ENCODE data around the gene APOBEC3H.

Gene APOBEC3H

DNA sequence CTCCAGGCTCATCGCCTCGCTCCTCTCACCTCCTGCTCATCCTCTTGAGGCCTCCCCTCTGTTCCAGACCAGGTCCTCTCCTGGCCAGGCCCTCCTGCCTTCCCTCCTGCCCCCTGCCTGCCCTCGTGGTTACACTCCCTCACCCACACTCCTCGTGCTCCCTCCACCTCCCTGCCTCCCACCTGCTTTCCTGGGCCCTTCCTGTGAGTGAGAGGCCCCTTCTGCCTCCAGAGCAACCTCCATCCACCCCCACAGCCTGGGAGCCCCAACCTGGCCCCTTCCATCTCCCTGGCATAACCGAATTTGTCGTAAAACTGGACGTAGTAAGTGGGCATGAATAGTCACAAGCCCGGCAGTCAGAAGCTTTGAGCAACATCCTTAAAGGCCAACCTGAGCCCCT is 15.4 kb upstream of the APOBEC3H start:
- DNase-seq: no peak

DNA sequence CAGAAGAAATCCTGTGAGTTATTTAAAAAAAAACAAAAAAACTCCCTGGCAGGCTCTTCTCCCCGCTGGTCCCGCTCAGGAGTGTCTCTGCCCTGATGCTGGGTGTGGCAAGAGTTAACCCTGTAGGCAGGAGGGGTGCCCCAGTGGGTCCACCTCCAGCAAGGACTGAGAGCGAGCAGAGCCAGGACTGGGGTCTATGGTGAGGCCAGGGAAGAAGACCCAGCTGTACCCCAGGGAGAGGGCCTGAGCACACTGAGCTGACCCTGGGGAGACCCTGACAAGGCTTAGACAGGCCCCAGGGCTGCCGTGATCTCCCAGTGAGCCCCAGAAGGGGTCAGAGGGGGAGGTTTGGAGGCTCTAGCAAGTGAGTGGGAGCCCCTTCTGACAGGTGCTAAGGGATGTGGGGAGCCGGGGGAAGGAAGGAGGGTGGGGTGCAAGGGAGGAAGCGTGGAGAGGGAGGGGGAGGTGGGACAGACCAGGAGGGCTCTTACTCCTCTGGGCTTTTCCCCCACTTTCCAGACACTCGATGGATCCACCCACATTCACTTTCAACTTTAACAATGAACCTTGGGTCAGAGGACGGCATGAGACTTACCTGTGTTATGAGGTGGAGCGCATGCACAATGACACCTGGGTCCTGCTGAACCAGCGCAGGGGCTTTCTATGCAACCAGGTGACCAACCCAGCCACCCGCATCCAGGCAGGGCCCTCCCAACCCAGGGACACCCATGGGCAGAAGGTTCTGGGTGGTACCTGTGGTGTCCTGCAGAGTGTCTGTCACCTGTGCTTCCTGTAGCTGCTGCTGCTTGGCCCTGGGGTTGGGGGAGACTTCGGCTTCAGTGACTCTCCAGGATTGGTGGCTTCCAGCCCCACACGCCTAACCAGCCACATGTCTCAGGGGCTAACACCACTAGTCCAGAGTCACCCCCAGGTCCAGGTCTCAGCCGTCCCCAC is 13.6 kb upstream of the APOBEC3H start:
- DNase-seq: no peak

DNA sequence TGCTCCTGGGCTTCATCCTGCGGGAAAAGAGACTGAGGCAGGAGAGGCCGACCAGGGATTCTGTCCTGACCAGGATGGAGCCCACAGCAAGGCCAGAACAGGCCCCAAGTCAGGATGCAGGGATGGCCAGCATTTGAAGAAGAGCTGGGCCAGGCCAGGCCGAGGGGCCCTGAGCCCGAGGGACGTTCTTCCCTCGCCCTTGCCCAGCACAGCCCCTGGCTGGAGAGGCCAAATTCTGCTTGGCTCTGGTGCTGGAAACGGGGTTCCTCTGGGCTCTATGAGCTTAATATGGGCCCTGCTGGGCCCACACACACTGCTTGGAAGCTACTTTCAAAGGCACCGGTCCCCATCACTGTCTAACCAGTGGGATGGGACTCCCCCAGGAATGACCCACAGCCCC is 12.4 kb upstream of the APOBEC3H start:
- DNase-seq: no peak

DNA sequence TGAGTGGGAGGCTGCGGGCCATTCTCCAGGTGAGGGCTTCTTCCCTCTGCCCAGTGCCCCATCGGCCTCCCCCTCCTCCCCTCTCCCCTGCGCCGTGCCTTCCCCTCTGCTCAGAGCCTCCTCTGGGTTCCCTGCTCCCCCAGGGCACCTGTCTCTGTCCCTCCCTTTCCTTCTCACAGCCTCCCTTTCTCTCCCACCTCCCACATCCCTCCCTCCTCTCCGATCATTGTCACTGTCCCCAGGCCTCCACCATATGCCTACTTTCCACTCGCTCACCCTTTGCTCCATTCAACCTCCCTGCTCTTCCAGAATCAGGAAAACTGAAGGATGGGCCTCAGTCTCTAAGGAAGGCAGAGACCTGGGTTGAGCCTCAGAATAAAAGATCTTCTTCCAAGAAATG is 9.9 kb upstream of the APOBEC3H start:
- DNase-seq: no peak

DNA sequence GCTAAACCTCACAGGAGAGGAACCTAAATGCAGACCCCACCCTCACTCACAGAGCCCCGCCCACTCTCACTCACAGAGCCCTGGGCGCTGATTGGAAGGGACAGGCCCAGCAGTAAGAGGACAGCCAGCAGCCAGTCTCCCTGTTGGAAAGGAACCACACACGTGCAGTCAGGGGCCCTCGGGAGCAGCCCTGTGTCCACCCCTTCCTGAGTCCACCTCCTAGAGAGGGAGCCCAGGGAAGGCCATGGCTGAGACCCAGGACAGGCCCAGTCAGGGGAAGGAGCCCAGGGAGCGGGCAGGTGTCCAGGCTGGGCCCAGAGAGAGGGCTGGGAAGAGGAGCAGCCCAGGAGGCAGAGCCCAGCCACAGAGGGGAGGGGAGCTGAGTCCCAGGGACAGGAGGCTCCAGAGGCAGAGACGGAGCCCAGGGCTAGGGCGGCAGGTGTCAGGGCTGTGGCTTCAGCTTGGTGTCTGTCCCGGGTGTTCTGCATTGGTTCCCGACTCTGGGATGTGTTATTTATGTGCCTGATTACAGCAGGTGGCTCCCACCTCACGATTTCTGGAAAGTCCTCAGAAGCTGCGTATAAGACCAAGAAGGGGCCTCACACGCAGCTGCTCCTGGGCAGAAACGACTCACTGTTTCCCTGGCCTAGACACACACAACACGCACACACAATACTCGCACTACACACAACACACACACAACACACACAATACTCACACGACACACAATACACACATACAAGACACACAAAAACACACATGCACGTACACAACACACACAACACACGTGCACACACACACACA is 9.0 kb upstream of the APOBEC3H start:
- DNase-seq: no peak

DNA sequence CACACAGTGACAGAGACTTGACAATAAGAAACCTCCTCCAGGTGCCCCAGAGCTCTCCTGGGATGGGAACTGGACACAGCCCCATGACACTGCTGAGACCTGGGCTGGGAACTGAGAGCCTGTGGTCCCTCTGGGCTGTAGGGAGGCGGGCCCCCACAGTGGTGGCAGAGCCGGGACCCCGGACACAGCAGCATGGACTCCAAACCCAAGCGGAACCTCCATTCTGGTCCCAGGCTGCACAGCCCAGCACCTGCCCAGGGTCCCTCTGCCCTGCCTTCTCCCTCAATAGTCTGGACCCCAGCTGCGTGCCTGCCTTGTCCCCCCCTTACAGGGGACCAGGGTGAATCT is 8.4 kb upstream of the APOBEC3H start:
- DNase-seq: no peak

DNA sequence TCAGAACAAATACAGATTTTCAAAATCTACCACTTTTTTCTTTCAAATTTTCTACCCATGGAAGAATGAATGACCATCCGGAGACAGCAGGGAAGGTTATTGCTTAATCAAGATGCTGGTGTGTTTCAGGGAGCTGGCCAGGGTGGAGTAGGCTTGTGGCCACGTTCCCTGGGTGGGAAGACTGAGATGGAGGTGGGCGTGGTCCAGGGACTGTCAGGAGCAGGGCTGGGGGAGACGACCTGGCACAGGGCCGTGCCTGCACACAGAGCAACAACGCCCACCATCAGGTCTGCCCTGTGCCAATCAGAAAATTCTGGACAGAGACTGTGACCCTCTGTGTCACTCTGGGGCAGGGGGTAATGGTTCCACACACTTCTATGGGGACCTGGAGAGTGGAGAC is 7.1 kb upstream of the APOBEC3H start:
- no peak for DNase-seq

DNA sequence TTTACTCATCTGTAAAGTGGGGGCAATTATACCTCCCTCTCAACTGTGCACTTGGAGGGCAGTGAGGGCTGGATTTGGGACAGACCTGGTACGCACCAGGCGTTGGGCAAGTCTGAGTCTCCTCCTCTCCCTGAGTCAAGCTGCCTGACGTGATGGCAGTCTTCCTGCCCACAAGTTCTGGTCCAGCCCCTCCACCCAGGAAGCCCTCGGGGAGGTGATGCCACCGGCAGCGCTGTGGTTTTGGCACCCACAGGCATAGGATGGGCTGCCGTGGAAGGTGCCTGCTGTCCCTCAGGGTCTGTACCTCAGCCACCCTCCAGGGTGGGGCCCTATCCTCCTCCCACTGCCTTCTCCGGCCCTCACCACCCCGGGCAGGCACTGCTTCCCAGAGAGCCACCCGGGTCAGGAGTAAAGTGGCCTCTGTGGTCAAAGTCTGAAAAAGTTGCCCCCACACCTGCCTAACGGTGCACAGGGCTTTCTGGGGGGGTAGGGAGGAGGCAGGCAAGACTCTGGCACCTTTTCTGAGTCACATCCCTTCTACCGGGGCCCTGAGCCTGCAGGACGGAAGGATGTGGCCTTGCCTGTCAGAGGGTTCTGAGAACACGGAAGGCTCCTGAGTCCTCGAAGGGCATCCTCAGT is 6.5 kb upstream of the APOBEC3H start:
- no peak for DNase-seq

DNA sequence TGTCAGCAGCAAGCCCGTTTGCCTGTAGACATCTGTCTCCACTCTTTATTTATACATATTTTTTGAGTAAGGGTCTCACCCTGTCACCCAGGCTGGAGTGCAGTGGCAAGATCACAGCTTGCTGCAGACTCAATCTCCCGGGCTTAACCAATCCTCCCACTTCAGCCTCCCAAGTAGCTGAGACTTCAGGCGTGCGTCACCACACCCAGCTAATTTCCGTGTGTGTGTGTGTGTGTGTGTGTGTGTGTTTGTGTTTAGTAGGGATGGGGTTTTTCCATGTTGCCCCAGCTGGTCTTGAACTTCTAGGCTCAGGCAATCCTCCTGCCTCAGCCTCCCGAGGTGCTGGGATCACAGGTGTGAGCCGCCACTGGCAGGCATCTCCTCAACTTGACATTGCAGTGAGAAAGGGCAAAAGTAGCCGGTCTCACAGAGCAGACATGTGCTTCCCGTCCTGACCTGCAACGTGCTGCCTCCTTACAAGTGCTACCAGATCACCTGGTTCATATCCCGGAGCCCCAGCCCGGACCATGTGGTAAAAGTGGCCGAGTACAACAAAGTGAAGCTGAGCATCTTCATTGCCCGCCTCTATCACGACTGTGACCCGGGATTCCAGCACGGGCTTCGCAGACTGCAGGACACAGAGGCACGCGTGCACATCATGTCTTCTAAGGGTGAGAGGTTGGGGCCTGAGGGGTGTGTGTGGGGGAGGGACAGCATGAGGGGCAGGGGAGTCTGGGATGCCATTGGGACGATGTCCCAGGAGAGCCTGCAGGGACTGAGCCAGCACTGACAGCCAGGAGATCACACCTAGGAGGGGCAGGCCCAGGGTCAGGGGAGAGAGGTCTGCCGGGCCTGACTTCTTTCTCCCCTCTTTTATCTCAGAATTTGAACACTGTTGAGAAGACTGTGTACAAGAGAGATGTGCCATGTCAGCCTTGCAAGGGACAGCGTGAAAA is 5.6 kb upstream of the APOBEC3H start:
- no peak for DNase-seq

DNA sequence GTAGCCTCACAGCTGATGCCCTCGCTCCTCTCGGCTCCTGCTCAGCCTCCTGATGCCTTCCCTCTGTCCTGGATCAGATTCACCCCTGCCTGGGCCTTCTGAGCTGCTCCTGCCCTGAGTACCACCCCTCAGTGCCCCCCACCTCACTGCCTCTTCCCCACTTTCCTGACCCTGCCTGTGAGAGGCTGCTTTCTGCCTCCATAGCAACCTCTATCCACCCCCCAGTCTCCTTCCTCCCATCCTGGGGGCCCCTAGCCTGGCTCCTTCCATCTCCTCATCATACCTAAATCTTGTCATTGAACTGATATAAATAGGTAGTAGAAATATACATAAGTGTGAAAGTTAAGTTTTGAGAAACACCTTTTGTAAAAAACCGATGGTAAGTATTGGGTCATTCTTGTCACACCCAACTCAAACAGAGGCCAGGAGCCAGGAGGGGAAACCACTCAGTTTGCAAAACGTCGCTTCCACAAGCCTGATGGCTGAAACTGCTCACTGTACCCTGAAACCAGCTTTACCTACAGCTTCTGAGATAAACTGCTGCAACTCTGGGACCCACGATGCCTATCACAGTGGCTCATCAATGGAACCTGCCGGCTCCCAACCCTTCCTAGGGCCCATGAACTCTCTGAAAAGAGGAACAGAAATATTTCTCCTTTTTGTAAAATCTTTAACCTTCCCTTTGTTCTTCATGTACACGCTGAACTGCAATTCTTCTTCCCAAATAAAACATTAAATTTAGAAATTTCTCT is 4.8 kb upstream of the APOBEC3H start:
- no peak for DNase-seq

DNA sequence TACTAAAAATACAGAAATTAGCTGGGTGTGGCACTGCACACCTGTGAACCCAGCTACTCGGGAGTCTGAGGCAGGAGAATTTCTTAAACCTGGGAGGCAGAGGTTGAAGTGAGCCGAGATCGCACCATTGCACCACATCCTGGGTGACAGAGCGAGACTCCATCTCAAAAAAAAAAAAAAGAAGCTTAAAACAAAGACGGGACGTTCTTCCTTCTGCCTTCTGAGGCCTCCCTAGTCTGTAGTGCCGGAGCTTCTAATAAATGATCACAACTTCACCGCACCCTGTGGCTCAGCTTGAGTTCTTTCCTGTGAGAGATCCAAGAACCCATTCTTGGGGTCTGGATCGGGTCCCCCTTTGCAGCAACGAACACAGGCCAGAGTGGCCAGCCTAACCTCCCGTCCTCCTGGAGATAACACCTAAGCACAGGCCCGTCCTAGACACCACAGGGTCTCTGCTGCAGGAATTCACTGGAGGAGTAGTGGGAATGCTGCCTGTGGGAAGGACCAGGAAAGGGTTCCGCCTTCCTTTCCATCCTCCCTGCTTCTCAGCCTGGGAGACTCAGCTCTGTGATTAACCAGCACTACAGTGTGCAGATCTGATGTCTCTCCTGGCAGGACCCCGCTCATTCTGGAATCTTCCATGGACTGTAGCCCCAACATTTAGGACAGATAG is 2.2 kb upstream of the APOBEC3H start:
- no peak for DNase-seq

DNA sequence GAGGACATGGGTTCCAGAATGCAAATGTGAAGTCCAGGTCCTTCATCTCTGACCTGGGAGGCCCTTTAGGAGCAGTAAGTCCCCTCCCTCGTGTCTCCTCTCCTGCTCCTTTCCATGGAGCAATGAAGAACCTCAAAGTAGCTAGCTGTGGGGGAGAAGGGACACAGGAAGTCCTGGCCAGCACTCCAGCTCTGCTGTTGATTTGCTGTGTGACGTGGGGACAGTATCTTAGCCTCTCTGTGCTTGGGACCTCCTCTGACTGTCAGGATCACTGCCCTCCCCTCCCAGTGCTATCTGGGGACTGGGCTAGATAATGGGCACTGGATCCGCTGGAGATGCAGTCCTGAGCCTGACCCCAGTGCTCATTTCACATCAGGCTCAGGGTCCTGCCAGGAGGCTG is 1.1 kb upstream of the APOBEC3H start:
- no peak for DNase-seq

DNA sequence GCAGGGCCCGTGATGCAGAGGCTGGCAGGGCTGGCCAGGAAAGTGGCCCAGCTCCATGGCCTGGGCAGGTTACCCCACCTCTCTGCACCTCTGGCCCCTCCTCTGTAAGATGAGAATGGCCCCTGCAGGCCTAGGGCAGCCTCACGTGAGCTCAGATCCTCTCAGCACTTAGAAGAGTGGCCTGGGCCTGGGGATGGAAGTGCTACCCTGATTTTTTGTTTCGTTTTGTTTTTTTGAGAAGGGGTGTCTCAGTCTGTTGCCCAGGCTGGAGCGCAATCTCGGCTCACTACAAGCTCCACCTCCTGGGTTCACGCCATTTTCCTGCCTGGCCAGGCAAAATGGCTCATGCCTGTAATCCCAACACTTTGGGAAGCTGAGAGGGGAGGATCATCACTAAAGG is 982 bp downstream of the APOBEC3H start:
- no peak for DNase-seq

DNA sequence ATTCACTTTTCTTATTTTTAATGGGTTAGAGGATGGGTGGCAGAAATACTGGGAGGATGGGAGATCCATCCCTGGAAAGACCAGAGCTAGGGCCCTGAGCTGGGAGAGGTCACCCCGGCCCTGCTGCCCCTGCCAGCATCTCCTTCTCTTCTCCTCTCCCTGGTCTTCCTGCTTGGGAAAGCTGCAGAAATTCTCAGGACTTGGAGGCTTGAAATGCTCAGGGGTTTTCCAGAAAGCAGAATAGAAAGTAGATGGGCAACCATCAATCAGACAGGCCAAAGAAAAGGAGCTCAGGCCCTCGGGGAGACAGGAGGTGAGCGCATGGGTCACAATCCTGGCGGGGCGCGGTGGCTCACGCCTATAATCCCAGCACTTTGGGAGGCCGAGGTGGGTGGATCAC is 1.5 kb downstream of the APOBEC3H start:
- no peak for DNase-seq

DNA sequence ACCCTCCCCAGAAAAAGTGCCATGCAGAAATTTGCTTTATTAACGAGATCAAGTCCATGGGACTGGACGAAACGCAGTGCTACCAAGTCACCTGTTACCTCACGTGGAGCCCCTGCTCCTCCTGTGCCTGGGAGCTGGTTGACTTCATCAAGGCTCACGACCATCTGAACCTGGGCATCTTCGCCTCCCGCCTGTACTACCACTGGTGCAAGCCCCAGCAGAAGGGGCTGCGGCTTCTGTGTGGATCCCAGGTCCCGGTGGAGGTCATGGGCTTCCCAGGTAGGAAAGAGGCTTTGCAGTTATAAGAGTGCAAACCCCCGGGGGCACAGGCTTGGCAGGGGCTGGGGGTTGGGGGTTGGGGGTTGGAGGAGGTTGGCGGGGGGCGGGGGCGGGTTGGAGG is 4.2 kb downstream of the APOBEC3H start:
- DNase-seq: no peak

DNA sequence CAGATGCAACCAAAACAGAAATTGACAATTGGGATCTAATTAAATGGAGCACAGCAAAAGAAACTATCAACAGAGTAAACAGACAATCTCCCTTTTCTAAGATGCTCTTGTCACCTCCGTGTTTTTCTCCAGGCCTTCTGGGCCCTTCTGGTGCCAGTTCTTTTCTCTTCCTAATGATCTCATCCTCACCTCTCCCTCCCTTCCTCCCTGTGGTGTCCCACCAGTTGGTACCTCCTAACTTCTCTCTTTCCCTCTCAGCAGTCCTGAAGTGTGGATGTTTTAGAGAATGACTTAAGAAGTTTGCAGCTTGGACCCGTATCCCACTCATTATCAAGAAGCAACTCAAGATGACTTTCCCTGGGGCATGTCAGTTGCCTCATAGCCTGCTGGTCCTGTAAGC is 6.4 kb downstream of the APOBEC3H start:
- no peak for DNase-seq

DNA sequence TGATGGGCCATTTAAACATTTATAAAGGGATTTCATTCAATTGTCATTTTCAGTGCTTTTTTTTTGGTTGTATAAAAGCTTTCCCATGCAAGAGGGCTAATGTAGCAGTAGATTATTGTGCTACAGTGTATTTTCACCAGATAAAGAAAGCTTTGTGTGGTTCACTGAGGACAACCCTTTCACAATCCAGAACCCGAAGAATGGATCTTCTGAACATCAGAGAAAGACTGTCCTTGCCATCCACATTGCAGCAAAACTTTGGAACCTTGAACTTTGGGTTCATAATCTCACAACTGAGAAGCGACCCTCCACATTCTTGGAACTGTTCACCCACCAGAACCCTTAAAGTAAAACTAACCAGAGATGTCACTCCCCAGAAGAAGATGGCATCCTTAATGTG is 9.3 kb downstream of the APOBEC3H start:
- no peak for DNase-seq

DNA sequence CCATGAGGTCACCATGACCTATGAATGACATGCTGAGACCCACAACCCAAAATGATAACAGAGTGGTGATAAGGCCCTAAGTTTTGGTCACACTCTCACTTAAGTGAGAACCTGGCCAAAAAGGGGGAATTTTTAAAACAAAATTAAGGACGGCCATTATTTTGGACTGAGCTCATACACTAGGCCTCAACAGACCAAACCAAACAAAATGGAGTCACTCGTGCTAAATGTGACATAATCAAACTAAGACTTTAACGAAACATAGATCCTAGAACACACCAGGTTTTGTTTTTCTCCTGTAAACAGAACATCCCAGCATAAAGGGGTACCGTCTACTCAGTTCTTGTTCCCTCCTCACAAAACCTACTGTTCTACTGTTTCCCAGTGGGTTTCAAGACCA is 11.4 kb downstream of the APOBEC3H start:
- no peak for DNase-seq

DNA sequence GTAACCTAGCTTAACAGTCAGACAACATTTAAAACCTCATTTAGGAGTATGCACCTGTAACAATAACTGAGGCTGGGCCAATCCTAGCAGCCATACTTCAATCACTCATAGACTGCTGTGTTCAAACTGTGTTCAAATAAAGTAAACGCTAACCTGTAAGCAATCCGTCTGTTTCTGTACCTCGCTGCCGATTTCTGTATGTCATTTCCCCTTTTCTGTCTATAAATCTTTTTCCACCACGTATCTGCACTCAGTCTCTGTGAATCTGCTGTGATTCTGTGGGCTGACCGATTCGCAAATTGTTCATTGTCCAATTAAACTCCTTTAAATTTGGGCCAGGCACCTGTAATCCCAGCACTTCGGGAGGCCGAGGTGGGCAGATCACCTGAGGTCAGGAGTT is 12.3 kb downstream of the APOBEC3H start:
- no peak for DNase-seq

DNA sequence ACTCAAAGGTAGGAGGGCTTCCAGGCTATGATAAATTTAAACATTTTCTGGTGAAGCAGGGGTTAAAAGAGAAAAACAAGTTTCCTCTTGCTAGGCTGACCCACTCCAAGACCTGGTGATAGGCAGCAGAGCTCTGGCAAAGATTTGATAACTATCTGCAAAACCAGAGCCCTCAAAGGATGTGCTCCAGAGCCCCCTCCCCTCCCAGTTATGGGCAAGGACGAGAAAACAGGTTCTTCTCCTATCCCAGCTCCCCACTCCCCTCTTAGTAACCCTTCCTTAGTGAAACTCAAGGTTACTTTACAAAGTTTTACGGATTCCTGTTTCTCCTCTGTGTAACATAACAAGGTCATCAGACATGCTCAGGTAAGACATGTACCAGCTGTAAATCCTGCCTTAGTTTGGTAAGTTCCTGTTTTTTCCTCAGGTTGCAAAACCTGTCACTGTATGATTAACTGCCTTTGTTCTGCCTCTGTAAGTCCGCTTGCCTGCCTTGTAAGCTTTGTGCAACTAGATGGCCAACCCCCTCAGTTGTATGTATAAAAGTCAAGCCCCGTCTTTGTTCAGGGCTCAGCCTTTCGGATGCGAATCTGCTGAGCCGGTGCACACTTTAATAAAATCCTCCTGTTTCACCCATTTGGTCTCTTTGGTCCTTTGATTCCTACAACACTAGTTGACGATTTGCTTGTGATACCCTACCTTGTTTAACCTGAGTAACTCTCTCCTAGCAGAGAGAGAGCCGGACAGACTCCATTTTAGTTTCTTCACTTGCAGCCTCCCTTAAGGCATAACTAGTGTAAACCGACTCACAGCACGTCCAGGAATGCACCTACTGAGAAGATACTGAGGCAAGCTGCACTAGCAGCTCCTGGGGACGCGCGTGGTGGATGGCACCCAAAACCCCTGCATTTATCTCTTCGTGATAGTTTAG is 13.9 kb downstream of the APOBEC3H start:
- DNase-seq: no peak

Data from HCEC 1CT (cell line).